ENCODE results near the gene ELL.
"Not testable (repeated sequence)": the region's sequence is repeated elsewhere in the genome, so short reads cannot be mapped to it uniquely, and the experiment has no call there.

ELL gene

DNA sequence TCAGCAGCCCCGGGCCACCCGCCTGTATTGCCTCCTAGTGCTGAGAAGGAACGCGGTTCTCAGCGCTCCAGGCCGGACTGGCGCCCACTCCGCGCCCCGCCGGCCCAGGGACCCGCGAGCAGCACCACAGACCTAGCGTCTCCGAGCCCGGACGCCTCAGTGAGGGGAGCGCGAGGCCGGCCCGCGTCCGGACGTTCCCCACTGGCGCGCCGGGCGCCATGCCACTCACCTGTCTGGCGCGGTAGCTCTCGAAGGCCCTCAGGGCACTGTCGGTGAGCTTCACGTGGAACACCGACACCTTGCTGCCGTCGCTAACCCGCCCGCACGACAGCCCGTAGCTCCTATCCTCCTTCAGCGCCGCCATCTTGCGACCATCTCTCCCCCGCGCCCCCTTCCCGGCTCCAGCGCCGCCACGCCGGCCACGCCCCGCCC lies at the start of gene ELL:
Gene ELL (minus strand): TSS at position 379 of the 432 bp plus-strand sequence. CDS start 15 bp downstream, at position 364.
- no peak for DNase-seq

DNA sequence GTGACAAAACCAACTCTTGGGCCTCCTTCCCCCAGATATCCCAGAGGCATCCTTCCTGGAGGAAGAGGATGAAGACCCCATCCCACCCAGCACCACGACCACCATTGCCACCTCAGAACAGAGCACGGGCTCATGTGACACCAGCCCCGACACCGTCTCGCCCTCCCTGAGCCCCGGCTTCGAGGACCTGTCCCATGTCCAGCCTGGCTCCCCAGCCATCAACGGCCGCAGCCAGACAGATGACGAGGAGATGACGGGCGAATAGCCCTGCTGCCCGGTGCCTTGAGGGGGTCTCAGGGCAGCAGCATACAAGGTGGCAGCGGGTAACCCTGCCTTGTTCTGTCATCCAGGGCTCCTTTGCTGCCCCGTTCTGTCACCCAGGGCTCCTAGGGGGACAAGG lies 46.5 kb upstream of the ELL start:
- DNase-seq = no peak

DNA sequence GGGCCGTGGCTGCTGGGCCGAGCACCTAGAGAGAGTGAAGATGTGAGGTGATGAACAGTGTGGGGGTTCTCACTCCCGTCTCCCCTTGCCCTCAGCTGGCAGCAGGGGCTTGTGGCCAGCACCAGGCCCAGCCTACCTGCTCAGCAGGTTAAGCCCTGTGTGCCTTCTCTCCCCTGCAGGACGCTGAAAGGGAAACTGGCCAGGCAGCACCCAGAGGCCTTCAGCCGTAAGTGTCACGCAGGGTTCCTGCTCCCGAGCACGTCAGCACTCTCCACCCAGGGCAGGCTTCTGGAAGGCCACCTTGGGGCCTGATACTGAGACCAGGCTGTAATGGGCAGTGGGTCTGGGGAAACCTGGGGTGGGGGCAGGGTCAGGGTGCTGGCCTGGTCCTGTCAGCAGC lies 45.1 kb upstream of the ELL start:
- DNase-seq = no peak

DNA sequence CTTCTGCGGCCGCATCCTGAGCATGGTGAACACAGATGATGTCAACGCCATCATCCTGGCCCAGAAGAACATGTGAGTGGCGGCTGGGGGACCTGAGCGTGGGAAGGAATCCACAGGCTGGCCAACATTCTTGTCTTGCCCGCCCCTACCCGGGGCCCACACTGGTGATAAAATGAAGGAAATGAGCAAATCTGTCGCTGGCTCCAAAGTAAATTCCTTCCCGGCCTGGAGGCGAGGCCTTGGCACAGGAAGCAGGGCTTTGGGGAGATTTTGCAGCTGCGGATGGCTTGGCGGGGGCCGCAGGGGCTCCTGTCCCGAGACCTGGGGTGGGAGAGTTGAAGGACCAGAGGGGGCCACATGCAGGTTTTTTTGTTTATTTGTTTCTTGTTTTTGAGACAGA lies 40.2 kb upstream of the ELL start:
- DNase-seq = no peak

DNA sequence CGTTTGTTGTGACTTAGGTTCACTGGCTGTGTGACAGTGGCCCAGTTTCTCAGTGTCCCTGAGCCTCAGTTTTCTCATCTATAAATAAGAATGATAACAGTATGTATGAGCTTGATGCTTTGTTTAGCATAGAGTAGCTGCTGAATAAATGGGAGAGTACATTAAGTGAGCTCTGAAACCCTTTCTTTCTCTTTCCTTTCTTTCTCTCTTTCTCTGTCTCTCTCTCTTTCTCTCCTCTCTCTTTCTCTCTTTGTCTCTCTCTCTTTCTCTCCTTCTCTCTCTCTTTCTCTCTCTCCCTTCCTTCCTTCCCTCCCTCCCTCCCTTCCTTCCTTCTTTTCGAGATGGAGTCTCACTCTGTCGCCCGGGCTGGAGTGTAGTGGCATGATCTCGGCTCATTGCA lies 37.8 kb upstream of the ELL start:
- DNase-seq = no peak

DNA sequence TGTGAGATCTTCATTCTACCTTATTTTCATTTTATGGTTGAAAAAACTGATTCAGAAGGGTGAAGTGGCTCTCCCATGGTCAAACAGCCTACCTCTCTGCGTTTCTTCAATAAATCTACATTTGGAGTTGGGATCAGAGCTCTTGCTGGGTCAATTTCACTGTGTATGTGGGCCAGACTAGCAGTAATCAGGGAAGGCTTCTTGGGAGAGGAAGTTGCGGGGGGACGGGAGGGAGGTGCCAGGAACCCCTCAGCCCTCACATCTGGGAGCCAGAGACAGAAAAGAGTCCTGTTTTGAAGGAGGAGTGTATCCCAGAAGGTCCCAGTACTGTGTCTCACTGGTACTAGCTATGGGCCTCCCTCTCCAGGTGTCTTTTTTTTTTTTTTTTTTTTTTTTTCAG lies 36.7 kb upstream of the ELL start:
- no peak for DNase-seq

DNA sequence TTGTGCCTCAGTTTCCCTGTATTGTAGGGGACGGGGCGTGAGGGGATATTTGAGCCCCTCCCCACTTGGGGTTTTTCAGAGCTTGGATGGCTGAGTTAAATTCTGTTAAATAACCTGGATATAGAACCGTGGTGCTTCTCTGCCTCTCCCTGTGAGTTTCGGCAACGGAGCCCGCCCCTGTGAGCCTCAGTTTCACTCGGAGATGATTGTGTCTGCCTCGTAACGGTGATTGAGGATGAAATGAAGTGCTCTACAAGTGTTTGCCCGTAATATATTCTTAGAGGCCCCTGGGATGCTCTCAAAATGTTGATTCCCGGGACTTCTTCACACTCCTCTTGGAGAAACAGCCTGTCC lies 36.3 kb upstream of the ELL start:
- DNase-seq = no peak

DNA sequence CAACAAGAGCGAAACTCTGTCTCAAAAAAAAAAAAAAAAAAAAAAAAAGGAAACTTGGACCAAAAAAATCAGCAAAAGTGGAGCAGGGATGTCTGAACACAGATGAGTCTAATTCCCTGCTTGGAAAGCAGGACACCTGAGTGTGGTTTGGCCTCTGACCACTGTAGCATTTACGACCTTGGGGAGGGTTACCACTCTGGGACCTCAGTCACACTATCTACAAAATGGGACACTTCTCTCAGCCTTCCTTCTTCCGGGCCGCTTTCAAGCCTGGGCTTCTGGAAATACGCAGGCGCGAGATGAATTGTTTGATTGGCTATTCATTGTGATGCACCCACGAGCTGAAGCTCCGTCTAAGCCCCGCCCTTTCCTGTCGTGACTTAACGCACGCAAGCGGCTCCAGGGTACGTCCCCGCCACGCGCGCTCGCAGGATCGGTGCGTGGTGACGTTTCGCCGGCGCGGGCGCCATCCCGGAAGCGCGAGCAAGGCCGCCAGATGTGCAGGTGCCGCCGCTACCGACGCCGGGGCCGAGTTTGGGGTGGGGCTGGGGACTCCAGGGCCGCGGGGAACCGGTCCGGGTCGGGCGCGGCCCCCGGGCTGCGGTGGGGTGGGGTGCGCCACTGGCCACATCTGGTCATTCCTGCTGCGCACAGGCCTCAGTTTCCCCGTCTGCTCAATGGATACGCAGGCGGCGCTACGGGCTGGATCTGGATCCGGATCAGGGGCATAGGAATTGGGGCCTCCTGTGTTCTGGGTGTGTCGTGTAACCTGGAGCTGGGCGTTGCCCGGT lies 35.7 kb upstream of the ELL start, which contains the start of gene KXD1:
Gene KXD1 (plus strand): TSS at position 460 of the 791 bp plus-strand sequence. CDS start 4,187 bp downstream, outside the sequence.
- DNase-seq = peak; percentile 99

DNA sequence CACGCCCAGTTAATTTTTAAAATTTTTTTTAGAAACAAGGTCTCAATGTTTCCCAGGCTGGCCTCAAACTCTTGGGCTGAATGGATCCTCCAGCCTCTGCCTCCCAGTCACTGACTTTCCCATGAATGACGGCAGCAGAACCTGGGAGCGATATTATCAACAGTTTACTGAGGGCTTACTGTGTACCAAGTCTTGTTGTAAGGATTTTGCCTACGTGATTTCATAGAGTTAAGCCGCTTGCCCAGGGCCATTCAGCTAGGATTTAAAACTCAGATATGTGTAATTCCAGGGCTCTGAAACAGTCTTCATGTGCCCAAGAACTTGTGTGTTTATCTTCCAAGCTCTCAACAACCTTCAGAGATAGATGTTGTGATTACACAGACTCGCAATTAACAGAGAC lies 29.8 kb upstream of the ELL start:
- DNase-seq = no peak

DNA sequence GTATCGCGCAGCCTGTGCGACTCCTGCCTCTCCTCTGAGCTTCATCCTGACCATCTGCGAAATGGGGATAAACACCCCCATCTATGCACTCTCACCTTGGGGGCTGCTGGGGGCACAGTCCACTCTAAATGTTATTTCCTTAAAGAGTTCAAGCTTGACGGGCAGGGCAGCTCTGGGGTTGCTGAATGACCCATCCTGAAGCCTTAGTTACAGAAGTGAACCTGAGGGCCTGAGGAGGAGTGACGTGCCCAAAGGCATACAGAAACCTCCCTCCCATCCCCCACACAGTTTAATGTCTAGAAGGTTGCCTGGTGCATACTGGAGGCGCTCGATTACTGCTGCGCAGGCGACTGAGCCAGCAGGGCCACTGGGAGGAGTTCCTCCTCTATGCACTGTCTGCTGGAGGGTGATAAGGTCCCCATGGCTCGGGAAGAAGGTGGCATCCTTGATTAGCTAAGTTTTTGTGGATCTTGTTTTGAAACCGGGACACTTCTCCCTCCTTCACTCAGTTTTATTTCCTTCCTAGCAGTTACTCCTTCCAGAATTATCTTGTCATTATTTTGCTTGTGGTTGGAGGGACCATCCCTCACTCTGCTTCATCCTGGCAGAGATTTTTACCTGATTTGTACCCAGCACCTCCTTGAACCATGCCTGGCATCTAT lies 22.1 kb upstream of the ELL start:
- DNase-seq = peak; percentile 91

DNA sequence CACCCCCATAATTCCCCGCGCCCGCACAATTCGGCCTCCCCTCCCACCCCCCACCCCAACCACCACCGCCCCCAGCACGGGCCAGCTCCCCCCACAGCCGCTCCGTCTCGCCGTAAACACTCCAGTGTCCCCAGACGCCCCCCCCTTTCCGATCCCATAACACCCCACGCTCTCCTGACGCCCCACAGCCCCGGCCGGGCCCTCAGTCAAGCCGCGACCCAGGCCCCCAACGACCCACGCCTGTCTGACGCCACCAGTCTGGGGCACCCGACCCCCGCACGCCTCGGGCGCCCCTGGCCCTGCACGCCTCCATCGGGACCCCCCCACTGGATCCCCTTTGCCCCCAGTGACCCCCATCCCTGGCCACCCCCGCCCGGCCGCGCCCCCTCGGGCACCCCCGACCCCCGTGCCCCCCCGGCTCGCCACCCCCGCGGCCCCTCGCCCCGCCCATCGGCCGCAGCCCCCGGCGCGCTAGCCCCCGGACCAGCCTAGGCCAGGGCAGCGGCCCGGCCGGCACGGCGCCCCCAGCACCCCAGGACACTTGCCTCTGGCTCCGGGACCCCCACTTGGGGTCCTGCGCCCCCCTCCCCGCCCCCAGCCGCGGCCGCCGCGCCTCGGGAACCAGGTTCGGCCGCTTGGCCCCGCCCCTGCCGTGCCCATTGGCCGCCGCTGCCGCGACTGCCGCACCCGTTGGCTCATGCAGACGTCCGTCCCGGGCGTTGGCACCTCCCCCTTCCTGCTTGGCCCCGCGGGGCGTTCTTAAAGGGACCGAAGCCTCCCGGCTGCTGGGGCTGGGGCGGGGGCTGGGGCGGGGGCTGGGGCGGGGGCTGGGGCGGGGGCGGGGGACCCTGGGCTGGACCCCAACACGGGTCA lies 21.3 kb upstream of the ELL start, which contains the start of gene FKBP8:
Gene FKBP8 (minus strand): TSS at position 633 of the 873 bp plus-strand sequence. CDS start 1,603 bp downstream, outside the sequence.
- peak; percentile 96 for DNase-seq

DNA sequence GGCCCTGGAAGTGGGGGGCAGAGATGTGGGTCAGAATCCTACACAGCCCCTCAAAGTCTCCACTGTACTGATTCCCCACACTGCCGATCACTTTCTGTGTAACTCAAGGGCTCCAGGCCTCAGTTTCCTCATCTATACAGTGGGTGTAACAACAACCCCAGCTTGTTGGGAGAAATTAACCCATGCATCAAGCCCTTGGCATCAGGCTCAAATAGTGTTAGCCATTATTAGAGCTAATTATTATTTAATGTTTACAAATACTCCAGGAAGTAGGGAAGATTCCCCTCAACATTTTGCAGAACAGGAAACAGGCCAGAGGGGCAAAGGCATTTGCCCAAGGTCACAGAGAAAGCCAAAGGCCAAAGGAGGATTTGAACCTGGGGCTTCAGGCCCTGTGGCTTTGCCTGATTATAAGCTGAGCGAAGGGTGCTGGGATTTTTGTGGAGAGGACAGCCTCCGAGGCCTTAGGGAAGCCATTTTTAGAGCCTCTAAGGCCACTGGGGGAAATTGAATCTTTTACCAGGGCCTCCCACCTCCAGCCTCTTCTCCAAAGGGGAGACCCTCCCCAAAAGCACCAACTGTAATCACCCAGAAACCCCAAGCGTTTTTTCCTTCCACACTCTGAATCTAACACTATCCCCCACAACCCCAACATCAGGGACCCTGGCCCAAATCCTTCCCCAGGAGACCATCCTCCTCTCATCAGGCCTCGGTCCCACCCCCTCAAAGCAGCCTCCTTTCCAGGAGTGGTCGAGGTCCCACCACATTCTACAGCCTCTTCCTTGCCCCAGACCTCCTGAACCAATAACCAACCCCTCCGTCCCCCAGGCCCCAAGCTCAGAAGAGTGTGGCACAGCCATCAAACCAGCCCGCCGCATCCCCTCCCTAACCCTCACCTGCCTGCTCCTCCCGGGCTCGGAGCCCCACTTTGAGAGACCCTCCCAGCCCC lies 20.4 kb upstream of the ELL start:
- DNase-seq = no peak

DNA sequence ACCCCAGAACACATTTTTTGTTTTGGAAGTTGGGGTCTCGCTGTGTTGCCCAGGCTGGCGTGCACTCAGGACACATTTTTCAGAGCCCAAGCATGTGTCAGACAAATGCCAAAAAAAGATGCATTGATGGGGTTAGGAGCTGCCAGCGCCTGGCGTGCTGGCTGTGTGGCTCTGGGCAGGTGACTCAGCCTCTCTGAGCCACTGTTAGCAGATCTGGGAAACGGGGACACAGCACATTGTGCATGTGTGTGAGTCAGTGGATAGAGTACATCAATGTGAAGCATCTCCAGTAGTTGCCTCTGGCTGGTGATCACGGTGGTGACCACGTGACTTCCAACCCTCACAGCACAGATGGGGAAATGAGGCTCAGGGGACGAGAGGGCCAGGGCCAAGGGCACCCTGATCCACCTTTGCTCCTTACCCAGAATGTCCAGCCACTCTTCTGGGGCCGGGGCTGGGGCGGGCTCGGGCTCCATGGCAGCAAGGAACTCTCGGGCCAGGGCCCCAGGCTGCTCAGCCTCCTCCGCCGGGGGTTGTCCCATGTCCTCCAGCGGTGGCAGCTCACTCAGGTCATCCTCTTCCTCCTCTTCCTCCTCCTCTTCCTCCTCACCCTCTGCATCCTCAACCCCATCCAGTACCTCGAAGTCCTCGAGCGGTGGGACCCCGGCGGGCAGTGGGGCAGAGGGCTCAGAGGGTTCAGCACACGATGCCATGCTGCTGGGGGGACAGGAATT lies 19.6 kb upstream of the ELL start:
- peak; percentile 45 for DNase-seq

DNA sequence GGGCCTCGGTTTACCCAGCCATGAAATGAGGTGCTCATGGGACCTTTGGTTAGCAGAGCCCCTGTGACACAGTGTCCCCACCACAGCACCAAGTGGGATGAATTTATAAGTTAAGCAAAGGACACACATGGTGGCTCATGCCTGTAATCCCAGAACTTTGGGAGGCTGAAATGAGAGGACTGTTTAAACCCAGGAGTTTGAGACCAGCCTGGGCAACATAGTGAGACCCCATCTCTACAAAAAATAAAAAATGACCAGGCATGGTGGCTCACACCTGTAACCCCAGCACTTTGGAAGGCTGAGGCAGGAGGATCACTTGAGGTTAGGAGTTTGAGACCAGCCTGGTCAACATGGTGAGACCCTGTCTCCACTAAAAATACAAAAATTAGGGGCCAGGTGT lies 18.3 kb upstream of the ELL start:
- not testable (repeated sequence) for DNase-seq

DNA sequence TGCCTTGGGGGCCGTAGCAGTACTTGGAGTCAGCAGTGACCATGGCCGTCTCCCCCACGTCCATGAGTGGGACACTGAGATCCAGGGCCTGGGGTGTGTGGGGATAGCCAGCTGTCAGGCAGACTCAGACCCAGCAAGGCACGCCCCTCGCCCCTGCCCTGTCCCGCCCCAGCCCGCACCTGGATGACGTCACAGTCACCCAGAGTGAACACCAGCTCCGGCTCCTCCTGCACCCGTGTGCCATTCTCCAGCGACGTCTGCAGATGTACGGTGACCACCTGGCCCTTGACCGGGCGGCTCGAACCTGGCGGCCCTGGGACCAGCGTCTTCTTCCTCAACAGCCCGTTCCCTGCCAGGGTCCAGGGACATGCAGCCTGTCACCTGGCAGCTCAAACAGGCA lies 17.5 kb upstream of the ELL start:
- no peak for DNase-seq

DNA sequence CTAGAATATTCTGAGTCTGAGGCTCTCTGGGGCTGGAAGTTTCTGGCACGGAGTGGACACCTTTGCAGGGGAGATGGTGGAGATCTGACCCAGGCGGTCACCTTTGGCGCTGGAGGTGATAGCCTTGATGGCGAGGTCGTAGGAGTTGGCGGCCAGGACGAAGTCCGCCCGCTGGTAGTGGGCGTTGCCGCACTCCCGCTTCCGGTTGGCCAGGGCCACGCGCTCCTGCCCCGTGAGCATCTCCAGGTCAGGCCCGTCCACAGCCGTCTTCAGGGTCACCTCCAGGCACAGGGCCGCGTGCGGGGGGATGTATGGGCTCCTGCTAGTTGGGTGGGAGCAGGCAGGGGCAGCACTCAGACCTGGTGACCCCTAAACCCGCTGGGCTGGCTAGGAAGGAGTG lies 16.2 kb upstream of the ELL start:
- no peak for DNase-seq

DNA sequence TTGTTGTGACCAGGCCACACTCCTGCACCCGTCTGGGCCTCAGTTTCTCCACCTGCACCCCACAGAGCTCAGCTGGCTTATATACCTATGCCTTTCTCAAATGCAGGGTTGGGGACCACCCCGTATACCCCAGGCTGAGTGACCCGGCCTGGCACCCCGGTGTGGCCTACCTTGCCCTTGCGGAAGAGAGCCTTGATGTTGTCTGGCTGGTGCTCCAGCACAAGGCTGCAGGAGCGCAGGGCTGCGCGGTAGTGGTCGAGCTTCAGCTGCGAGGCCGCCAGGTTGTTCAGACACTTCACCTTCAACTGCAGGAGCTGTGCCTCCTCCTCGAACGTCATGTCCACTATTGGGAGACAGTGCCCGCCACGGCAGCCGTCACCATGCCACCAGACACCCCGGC lies 15.6 kb upstream of the ELL start:
- no peak for DNase-seq

DNA sequence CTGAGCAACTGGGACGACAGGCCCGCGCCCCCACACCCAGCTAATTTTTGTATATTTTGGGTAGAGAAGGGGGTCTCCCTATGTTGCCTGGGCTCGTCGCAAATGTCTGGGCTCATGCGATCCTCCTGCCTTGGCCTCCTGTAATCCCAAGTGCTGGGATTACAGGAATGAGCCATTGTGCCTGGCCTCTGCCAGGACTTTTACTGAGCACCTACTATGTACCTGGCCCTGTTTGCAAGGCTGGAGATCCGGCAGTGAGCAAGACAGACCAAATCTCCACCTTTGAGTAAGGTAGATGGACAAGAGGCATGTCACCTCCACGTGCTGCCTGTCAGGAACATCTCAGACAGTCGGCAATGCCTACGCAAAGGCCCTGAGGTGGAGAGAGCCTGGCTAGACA lies 14.6 kb upstream of the ELL start:
- no peak for DNase-seq

DNA sequence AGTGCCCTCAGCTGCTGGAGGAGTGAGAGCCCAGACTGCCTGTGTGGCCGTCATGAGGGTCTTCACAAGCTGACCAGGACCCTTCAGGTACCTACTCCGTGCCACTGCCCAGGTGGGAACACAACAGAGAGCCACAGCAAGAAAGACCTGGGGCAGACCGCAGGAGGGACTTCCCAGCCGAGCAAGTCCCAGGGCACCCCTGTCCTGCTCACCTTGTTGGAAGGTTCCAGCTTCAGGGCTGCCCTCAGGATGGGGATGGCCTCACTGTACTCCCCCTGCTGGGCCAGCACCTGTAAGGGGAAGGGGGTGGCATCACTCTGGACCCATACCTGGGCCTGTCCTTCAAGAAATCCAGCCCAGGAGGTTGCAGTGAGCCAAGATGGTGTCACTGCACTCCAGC lies 11.2 kb upstream of the ELL start:
- DNase-seq = no peak

DNA sequence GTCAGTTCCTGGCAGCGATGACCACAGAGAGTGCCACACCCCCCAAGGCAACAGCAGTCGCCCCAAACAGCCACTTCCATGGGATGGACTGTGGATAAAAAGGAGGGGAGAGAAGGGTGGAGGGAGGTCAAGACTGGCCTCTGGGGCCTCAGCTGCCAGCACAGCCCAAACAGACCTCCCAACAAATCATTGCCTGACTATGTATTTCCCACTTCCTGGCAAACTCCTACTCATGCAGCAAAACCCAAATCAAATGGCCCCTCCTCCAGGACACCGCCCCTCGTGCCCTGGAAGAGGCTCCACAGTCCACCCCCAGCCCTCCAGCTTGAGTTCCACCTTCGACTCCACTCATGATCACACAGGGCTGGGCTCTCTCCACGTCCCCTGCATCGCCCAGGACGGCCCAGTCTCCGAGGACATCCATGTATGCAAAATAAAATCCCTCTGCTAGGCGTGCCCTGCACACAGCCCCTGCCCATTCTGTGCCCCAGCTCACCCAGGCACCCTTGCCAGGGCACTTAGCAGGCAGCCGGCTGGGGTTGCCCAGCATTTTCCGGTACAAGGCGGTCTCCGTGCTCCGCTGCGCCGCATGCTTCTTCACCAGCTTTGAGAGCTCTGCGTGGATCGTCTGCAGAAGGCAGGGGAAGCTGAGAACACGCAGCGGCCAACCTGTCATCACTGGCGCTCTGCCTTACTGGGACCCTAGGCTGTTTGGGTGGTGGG lies 10.5 kb upstream of the ELL start:
- no peak for DNase-seq

DNA sequence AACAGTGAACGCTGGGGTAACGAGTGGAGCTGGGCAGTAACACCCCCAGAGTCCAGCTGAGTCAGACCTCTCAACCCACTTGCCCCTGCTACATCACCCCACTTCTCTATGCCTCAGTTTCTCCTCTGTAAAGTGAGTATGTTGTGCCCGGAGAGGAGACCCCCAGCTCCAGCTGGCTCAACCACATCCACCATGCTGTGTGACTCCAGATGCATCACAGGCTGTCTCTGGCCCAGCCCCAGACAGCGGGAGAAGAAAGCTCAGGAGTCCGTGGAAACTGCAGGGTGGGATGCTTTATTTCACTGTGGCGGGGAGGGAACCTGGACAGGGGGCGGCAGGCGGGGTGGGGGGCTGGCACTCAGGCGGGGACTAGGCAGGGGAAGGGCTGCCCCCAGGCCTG lies 9.6 kb upstream of the ELL start:
- DNase-seq = no peak

Measured in activated CD4-positive, alpha-beta T cell treated with anti-CD3 and anti-CD28 coated beads, Interleukin-2, Interleukin-6, amounts not matched to agents 100 ng/mL and 50 ng/mL, durations not matched to agents 16 hours and 8 hours (primary cell).